Karpas-422 (cell line): ENCODE results near the gene CNR2. TPM values are rescaled to one million over a fixed set of nuclear protein-coding genes. Genes with fewer than 3 reads are reported as not detected.

Experiments used
- small RNA-seq: library from RNA; depleted of rRNA; stranded (forward); fragments of <200 nt; gene quantifications from one replicate; pipeline ENCODE3, GENCODE V24; 2014
- total RNA-seq: library from RNA; depleted of rRNA; stranded (reverse); fragments of >200 nt; shearing (Covaris generic); gene quantifications from 2 replicates; pipeline ENCODE4 v1.2.3, GENCODE V29; 2014; ENCODE audit warnings: low replicate concordance; rRNA removed

CNR2 gene
- total RNA-seq, 1 experiment from 2014 or later = 18.9 TPM

Small RNAs within 50 kb of the gene (small RNA-seq; reads per million reads assigned to genes)
- gene MIR378F = not detected

Other genes starting within 250 kb of the CNR2 start
- 1,479 and 2,277 TPM in 2 replicates for gene RPL11, start 221.6 kb downstream of the CNR2 start, total RNA-seq
- 14.6 and 16.9 TPM in 2 replicates for gene ELOA, start 169.9 kb downstream of the CNR2 start, total RNA-seq
- gene PITHD1, start 134.9 kb downstream of the CNR2 start, total RNA-seq = 35.6 and 55.7 TPM in 2 replicates
- gene LYPLA2, start 122.2 kb downstream of the CNR2 start, total RNA-seq = 43.1 and 69.8 TPM in 2 replicates
- gene GALE, start 112.6 kb downstream of the CNR2 start, total RNA-seq = 16.8 and 39.7 TPM in 2 replicates
- 25.6 and 45.2 TPM in 2 replicates for gene HMGCL, start 87.9 kb downstream of the CNR2 start, total RNA-seq
- gene FUCA1, start 45.1 kb downstream of the CNR2 start, total RNA-seq = 37.8 and 47.2 TPM in 2 replicates
- gene PNRC2, start 46.5 kb upstream of the CNR2 start, total RNA-seq = 114 and 140 TPM in 2 replicates
- gene SRSF10, start 67.0 kb upstream of the CNR2 start, total RNA-seq = 87.6 and 150 TPM in 2 replicates
- not detected in 2 replicates for gene MYOM3, start 198.8 kb upstream of the CNR2 start, total RNA-seq
- gene IL22RA1, start 229.8 kb upstream of the CNR2 start, total RNA-seq = not detected in 2 replicates